CD4-positive, CD25-positive, alpha-beta regulatory T cell (primary cell): ENCODE measurements around the gene LRRN4. TPM values are rescaled to one million over a fixed set of nuclear protein-coding genes. Genes with fewer than 3 reads are reported as not detected.
"Not testable (repeated sequence)": the region's sequence is repeated elsewhere in the genome, so short reads cannot be mapped to it uniquely, and the experiment has no call there.

ENCODE experiments used
- ATAC-seq, 2 donors: fragments of 150-1000 bp; cut with Tn5 transposase; one replicate each; pipeline ENCODE4 v1.10.0; 2021; ENCODE audit warnings: low read depth in 2 of 2, moderate number of reproducible peaks in 2 of 2, moderate library complexity in 1 of 2
- DNase-seq, 3 donors: peaks; one replicate each; pipeline versions ENCODE4 v3.0.0 to v3.0.0-alpha.2; 2012 to 2022; ENCODE audit warnings: mixed read lengths in 1 of 3
- H3K27ac ChIP-seq: one replicate; pipeline ENCODE4 v1.7.0; 2013; ENCODE audit warnings: mild to moderate bottlenecking, low read length; ENCODE audit not compliant: insufficient read depth, poor library complexity, severe bottlenecking
- H3K27me3 ChIP-seq: one replicate; pipeline ENCODE4 v1.7.0; 2013; ENCODE audit warnings: low read length; ENCODE audit not compliant: control insufficient read depth, insufficient read depth
- H3K36me3 ChIP-seq: one replicate; pipeline ENCODE4 v1.7.0; 2013; ENCODE audit warnings: mild to moderate bottlenecking, low read length, moderate library complexity; ENCODE audit not compliant: control insufficient read depth, insufficient read depth
- H3K4me1 ChIP-seq: 2 replicates; pipeline ENCODE4 v1.7.0; 2013; ENCODE audit warnings: mild to moderate bottlenecking, low read length; ENCODE audit not compliant: insufficient read depth, control insufficient read depth, poor library complexity, severe bottlenecking
- H3K4me3 ChIP-seq: one replicate; pipeline ENCODE4 v1.7.0; 2013; ENCODE audit warnings: low read depth, mild to moderate bottlenecking, low read length, moderate library complexity
- H3K9me3 ChIP-seq, 2 experiments: 1 replicate in 1 of 2; 2 replicates in 1 of 2; pipeline ENCODE4 v1.7.0; 2013; ENCODE audit warnings: low read length in 2 of 2, mild to moderate bottlenecking in 1 of 2, moderate library complexity in 1 of 2; ENCODE audit not compliant: control insufficient read depth in 2 of 2
- H3K27ac Mint-ChIP-seq, 3 donors: one replicate each; pipeline ENCODE4 v1.8.0; 2020 to 2022; ENCODE audit warnings: mild to moderate bottlenecking in 3 of 3, mixed read lengths in 3 of 3, moderate library complexity in 2 of 3
- H3K27me3 Mint-ChIP-seq: one replicate; pipeline ENCODE4 v1.8.0; 2022; ENCODE audit warnings: mild to moderate bottlenecking, mixed read lengths
- H3K36me3 Mint-ChIP-seq: one replicate; pipeline ENCODE4 v1.8.0; 2020; ENCODE audit warnings: mixed read lengths
- H3K4me1 Mint-ChIP-seq, 4 donors: one replicate each; pipeline ENCODE4 v1.8.0; 2020 to 2022; ENCODE audit warnings: mixed read lengths in 4 of 4, mild to moderate bottlenecking in 1 of 4
- H3K4me3 Mint-ChIP-seq, 4 donors: one replicate each; pipeline ENCODE4 v1.8.0; 2020 to 2022; ENCODE audit warnings: mild to moderate bottlenecking in 4 of 4, mixed read lengths in 4 of 4, moderate library complexity in 3 of 4
- H3K9me3 Mint-ChIP-seq, 7 donors: one replicate each; pipeline ENCODE4 v1.8.0; 2020 to 2022; ENCODE audit warnings: mixed read lengths in 7 of 7, mild to moderate bottlenecking in 3 of 7, moderate library complexity in 2 of 7
- polyA plus RNA-seq, 4 donors: library from polyadenylated mRNA; unstranded; fragments of 300-500 nt; fragmentation: Illumina TruSeq; gene quantifications; one replicate each; pipeline ENCODE4 v1.2.3, GENCODE V29; 2021
- total RNA-seq: library from RNA; stranded (reverse); gene quantifications from one replicate; pipeline ENCODE4 v1.2.3, GENCODE V29; 2022

LRRN4 gene
- total and polyA plus RNA-seq, 5 donors from 2014 or later = 0.12 TPM; not detected in 4

DNA sequence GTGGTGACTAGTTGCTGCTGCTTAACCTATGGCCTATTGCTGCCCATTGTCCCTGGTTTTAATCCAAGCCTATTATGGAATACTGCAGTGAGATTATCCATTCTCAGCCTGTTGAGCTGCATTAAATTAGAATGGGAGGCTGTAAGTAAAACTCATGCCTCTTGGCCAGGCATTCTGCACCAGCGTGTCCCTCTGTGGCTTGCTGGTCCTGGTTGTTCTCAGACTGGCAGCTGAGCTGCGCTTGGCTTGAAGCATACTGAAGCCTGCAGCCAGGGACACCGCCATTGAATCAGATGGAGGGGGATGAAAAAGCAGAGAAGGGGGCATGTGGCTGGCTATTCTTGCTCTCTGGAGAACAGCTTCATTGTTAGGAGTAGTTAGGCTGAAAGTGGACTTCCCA lies 15.6 kb downstream of the LRRN4 start:
- no peak overlapping the region for H3K27ac ChIP-seq
- H3K36me3 Mint-ChIP-seq = peaks cover 46% of the 10 kb centered on the region
- no peaks in the 10 kb centered on the region for H3K27me3 Mint-ChIP-seq
- no peak overlapping the region for H3K4me3 Mint-ChIP-seq
- H3K9me3 ChIP-seq = no peaks in the 10 kb centered on the region
- H3K4me3 ChIP-seq = no peak overlapping the region
- no peaks in the 10 kb centered on the region for H3K4me1 ChIP-seq
- ATAC-seq (no peak), DNase-seq (no peak)
- peaks cover 0 to 10% (median 3%) of the 10 kb centered on the region in 4 donors for H3K4me1 Mint-ChIP-seq
- H3K27me3 ChIP-seq = no peaks in the 10 kb centered on the region
- peaks cover 65% of the 10 kb centered on the region for H3K36me3 ChIP-seq
- no peaks in the 10 kb centered on the region for H3K9me3 Mint-ChIP-seq
- H3K27ac Mint-ChIP-seq = peak overlapping the region in 1 of 3 donors; percentile 64

GRCh38 chr20:6037082-6037481 lies 16.8 kb downstream of the LRRN4 start:
- H3K4me1 Mint-ChIP-seq = peaks cover 0 to 10% (median 4%) of the 10 kb centered on the region in 4 donors
- DNase-seq = no peak
- Histone ChIP-seq H3K27ac (no peak overlapping the region), H3K36me3 (peaks cover 69% of the 10 kb centered on the region), H3K4me1 (no peaks in the 10 kb centered on the region), H3K4me3 (no peak overlapping the region), H3K27me3 (no peaks in the 10 kb centered on the region), H3K9me3 (no peaks in the 10 kb centered on the region)
- H3K27ac Mint-ChIP-seq = no peak overlapping the region
- H3K36me3 Mint-ChIP-seq = peaks cover 51% of the 10 kb centered on the region
- no peak for ATAC-seq
- H3K27me3 Mint-ChIP-seq = no peaks in the 10 kb centered on the region
- H3K9me3 Mint-ChIP-seq = no peaks in the 10 kb centered on the region
- H3K4me3 Mint-ChIP-seq = no peak overlapping the region

DNA sequence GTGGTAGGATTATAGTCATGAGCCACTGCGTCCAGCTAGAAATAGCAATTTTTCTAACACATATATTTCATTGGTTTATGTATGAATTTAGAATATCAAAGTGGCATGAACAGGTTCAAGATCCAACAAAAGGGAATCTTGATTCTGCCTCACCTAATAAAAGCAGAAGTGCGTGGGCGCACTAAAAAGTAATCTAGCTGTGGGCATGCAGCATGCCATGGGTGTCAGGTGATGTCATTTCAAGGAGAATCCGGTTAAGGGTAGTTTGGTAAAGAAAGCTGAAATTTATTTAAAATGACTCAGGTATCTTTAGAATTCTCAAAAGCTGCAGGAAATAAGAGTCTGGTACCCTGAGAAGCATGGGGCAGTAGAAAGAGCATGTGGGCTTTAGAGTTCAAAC lies 17.6 kb downstream of the LRRN4 start:
- H3K4me1 Mint-ChIP-seq = peaks cover 0 to 10% (median 6%) of the 10 kb centered on the region in 4 donors
- Histone ChIP-seq H3K27me3 (no peaks in the 10 kb centered on the region), H3K4me1 (no peaks in the 10 kb centered on the region), H3K9me3 (no peaks in the 10 kb centered on the region), H3K36me3 (peaks cover 70% of the 10 kb centered on the region), H3K4me3 (no peak overlapping the region), H3K27ac (no peak overlapping the region)
- peaks cover 56% of the 10 kb centered on the region for H3K36me3 Mint-ChIP-seq
- no peaks in the 10 kb centered on the region for H3K9me3 Mint-ChIP-seq
- no peak overlapping the region for H3K27ac Mint-ChIP-seq
- ATAC-seq (no peak), DNase-seq (no peak)
- no peaks in the 10 kb centered on the region for H3K27me3 Mint-ChIP-seq
- H3K4me3 Mint-ChIP-seq = no peak overlapping the region

DNA sequence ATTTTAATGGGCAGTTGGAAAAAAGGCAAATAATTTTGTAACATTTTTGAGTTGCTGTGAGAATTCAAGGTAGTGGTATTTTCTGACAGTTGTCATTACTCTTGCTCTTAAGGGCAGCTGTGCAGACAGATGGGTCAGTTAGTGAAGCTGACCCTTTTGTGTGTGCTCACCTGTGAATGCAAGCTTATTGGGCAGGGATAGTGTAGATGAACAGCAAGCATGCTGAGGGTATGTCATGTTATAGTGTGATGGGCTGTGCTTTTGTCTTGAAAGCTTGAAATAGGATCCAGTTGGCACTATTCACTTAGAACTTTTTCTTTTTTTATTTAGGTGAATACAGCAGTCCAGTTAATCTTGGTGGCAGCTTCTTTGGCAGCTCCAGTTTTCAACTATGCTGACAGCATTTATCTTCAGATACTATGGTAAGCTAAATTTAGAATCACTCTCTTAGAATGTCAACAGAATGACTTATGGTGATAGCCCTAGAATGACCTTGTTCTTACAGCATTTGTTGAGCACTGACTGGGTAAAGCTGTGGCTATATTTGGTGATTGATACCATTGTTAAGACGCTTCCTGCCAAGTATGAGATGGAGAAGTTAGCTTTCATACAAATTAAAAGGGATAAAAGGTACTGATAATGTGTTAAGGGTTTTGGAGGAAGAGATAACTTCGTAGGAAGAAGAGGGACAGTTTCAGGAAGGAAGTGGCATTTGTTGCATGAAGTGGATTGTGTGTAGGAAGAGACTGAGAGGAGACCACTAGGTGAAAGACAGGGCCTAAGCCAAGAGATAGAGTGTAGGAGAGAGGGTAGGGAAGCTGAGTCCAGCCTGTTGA lies 19.5 kb downstream of the LRRN4 start:
- Mint-ChIP-seq H3K4me3 (no peak overlapping the region), H3K9me3 (no peaks in the 10 kb centered on the region), H3K27me3 (no peaks in the 10 kb centered on the region), H3K36me3 (peaks cover 44% of the 10 kb centered on the region), H3K4me1 (peaks cover 7 to 15% (median 14%) of the 10 kb centered on the region in 4 donors), H3K27ac (peak overlapping the region; percentile 0 to 82 (median 19))
- no peak overlapping the region for H3K27ac ChIP-seq
- H3K4me3 ChIP-seq = no peak overlapping the region
- peaks cover 53% of the 10 kb centered on the region for H3K36me3 ChIP-seq
- ATAC-seq = no peak
- H3K4me1 ChIP-seq = no peaks in the 10 kb centered on the region
- DNase-seq = no peak
- H3K9me3 ChIP-seq = no peaks in the 10 kb centered on the region
- no peaks in the 10 kb centered on the region for H3K27me3 ChIP-seq

DNA sequence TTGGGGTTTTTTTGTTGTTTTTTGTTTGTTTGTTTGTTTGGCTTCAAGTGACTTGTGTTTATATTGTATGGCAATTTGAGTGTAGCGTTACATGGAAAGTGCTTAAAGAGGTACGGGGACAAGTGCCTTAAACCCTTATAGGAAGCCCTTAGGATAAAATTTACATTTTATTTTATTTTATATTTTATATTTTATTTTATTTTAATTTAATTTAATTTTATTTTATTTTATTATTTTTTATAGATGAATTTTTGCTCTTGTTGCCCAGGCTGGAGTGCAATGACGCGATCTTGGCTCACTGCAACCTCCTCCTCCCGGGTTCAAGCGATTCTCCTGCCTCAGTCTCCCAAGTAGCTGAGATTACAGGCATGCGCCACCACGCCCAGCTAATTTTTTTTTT lies 21.0 kb downstream of the LRRN4 start:
- H3K4me1 Mint-ChIP-seq = peaks cover 7 to 18% (median 16%) of the 10 kb centered on the region in 4 donors
- H3K9me3 Mint-ChIP-seq, H3K27me3 Mint-ChIP-seq, DNase-seq, ATAC-seq, H3K27me3 ChIP-seq, H3K27ac ChIP-seq, H3K4me1 ChIP-seq, H3K9me3 ChIP-seq, H3K4me3 ChIP-seq, H3K4me3 Mint-ChIP-seq: not testable (repeated sequence)
- peaks cover 33% of the 10 kb centered on the region for H3K36me3 Mint-ChIP-seq
- peak overlapping the region in 1 of 3 donors; percentile 57 for H3K27ac Mint-ChIP-seq
- peaks cover 41% of the 10 kb centered on the region for H3K36me3 ChIP-seq

DNA sequence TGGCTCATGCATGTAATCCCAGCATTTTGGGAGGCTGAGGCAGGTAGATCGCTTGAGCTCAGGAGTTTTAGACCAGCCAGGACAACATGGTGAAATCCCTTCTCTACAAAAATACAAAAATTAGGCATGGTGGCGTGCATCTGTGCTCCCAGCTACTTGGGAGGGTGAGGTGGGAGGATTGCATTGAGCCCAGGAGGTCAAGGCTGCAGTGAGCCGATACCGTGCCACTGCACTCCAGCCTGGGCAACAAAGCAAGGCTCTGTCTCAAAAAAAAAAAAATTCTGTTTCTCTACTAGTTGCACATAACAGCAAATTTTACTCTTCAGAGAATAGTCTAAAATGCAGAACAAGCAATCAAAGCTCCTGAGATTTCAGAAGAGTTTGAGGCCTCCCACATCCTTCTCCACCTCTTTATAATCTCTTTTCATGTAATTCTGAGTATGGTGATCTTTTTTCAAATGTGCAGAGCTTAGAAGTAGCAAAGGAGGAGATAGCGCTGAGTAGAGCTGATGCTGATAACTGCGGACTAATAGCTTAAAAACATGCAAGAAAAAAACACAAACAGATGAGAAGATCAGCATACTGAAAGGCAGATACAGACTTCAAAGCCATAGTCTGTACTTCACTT lies 23.3 kb downstream of the LRRN4 start:
- H3K9me3 Mint-ChIP-seq = no peaks in the 10 kb centered on the region
- peak overlapping the region in 1 of 4 donors; percentile 49 for H3K4me3 Mint-ChIP-seq
- no peak overlapping the region for H3K27ac ChIP-seq
- no peak overlapping the region for H3K4me3 ChIP-seq
- no peaks in the 10 kb centered on the region for H3K4me1 ChIP-seq
- DNase-seq = peak in 1 of 3 donors; percentile 1
- peaks cover 7 to 29% (median 21%) of the 10 kb centered on the region in 4 donors for H3K4me1 Mint-ChIP-seq
- H3K36me3 ChIP-seq = peaks cover 22% of the 10 kb centered on the region
- H3K36me3 Mint-ChIP-seq = peaks cover 32% of the 10 kb centered on the region
- H3K27me3 Mint-ChIP-seq = no peaks in the 10 kb centered on the region
- H3K9me3 ChIP-seq = no peaks in the 10 kb centered on the region
- no peak for ATAC-seq
- H3K27ac Mint-ChIP-seq = peak overlapping the region in 2 of 3 donors; percentile 0 to 2
- H3K27me3 ChIP-seq = no peaks in the 10 kb centered on the region

DNA sequence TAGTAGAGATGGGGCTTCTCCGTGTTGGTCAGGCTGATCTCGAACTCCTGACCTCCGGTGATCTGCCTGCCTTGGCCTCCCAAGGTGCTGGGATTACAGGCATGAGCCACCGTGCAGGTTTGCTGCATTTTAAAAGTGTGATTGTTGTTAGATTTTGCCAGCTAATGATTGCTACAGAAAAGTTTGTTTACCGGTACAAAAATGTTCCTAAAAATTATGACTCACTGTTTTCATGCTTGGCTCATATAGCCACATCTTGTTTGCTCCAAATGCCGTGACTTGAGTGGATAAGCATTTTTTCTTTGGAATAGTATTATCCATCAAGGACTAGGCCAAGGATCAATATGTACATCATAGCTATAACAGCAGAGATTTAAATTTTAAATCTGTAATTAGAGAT lies 24.3 kb downstream of the LRRN4 start:
- peaks cover 38% of the 10 kb centered on the region for H3K36me3 Mint-ChIP-seq

More for the DNA sequence above, 24.3 kb downstream of the LRRN4 start:
- peaks cover 7 to 30% (median 20%) of the 10 kb centered on the region in 4 donors for H3K4me1 Mint-ChIP-seq
- no peaks in the 10 kb centered on the region for H3K4me1 ChIP-seq
- H3K27me3 ChIP-seq = no peaks in the 10 kb centered on the region
- no peaks in the 10 kb centered on the region for H3K27me3 Mint-ChIP-seq
- H3K4me3 ChIP-seq = no peak overlapping the region
- ATAC-seq = no peak
- H3K27ac ChIP-seq = no peak overlapping the region
- H3K4me3 Mint-ChIP-seq = no peak overlapping the region
- H3K9me3 Mint-ChIP-seq = peaks cover 0 to 2% (median 0%) of the 10 kb centered on the region in 7 donors
- H3K9me3 ChIP-seq = no peaks in the 10 kb centered on the region
- H3K27ac Mint-ChIP-seq = no peak overlapping the region
- DNase-seq = no peak
- H3K36me3 ChIP-seq = peaks cover 23% of the 10 kb centered on the region
